BE2C (cell line): ENCODE measurements around the gene MBLAC1.
A peak's percentile ranks its signal among the peaks of the same experiment; 100 is the strongest.

Experiments
- DNase-seq: peaks from one replicate; pipeline ENCODE4 v3.0.0-alpha.2; 2020
- H3K27me3 ChIP-seq: fragments of 250-450 bp; sonication (Bioruptor Pico); 2 replicates; pipeline ENCODE4 v1.5.1; 2020; ENCODE audit warnings: mild to moderate bottlenecking
- H3K36me3 ChIP-seq: fragments of 250-450 bp; sonication (Bioruptor Pico); 2 replicates; pipeline ENCODE4 v1.5.1; 2020; ENCODE audit warnings: mild to moderate bottlenecking
- H3K4me1 ChIP-seq: fragments of 250-450 bp; sonication (Bioruptor Pico); 2 replicates; pipeline ENCODE4 v1.5.1; 2020
- H3K4me3 ChIP-seq: 2 replicates; pipeline ENCODE4 v1.5.1; 2011; ENCODE audit warnings: low read depth, low read length
- H3K9me3 ChIP-seq: fragments of 250-450 bp; sonication (Bioruptor Pico); 2 replicates; pipeline ENCODE4 v1.5.1; 2020
- CTCF ChIP-seq: IDR thresholded peaks from 2 replicates; pipeline ENCODE4 v1.5.1; 2012; ENCODE audit warnings: mild to moderate bottlenecking, low read depth, low read length

MBLAC1 gene

GRCh38 chr7:100175296-100175935 lies 48.6 kb downstream of the MBLAC1 start:
- Histone ChIP-seq H3K36me3 (no peaks in the 10 kb centered on the region), H3K4me3 (no peak overlapping the region), H3K27me3 (no peaks in the 10 kb centered on the region; the same call in 1 of the 2 replicates), H3K9me3 (peaks cover 7% of the 10 kb centered on the region), H3K4me1 (peaks cover 3% of the 10 kb centered on the region)
- no peak for TF ChIP-seq CTCF
- no peak for DNase-seq

- no peaks in the 10 kb centered on the region for H3K27me3 ChIP-seq
- no peak for DNase-seq
- peaks cover 3% of the 10 kb centered on the region for H3K4me1 ChIP-seq
- peaks cover 7% of the 10 kb centered on the region for H3K9me3 ChIP-seq
- peak overlapping the region; percentile 87 for H3K4me3 ChIP-seq
- H3K36me3 ChIP-seq = no peaks in the 10 kb centered on the region
- no peak for TF ChIP-seq CTCF
These were observed 49.6 kb downstream of the MBLAC1 start for GRCh38 chr7:100176096-100177044.

- Histone ChIP-seq H3K27me3 (no peaks in the 10 kb centered on the region), H3K4me1 (peaks cover 3% of the 10 kb centered on the region), H3K4me3 (peak within 1 kb of the TSS; percentile 87), H3K9me3 (peaks cover 7% of the 10 kb centered on the region), H3K36me3 (no peaks in the 10 kb centered on the region)
- TF ChIP-seq CTCF = no peak
- DNase-seq = peak; percentile 99
These were observed 50.6 kb downstream of the MBLAC1 start, which contains the start of the genes GPC2 and STAG3 for GRCh38 chr7:100177045-100178001. TSS of gene GPC2 (minus strand) at chr7:100177381. CDS start at chr7:100177199, 182 bp downstream. TSS of gene STAG3 (plus strand) at chr7:100177918. CDS start at chr7:100180557, 2,639 bp downstream.
